Stimulated activated naive CD4-positive, alpha-beta T cell treated with Interleukin-2 at 50 U/mL for 16 hours (primary cell): ENCODE data around the gene DNAJB12.
"Not testable (repeated sequence)": the region's sequence is repeated elsewhere in the genome, so short reads cannot be mapped to it uniquely, and the experiment has no call there.

Source experiments
- DNase-seq: peaks from one replicate; lab custom pipeline; 2025; lab: John Stamatoyannopoulos, UW

Gene DNAJB12

DNA sequence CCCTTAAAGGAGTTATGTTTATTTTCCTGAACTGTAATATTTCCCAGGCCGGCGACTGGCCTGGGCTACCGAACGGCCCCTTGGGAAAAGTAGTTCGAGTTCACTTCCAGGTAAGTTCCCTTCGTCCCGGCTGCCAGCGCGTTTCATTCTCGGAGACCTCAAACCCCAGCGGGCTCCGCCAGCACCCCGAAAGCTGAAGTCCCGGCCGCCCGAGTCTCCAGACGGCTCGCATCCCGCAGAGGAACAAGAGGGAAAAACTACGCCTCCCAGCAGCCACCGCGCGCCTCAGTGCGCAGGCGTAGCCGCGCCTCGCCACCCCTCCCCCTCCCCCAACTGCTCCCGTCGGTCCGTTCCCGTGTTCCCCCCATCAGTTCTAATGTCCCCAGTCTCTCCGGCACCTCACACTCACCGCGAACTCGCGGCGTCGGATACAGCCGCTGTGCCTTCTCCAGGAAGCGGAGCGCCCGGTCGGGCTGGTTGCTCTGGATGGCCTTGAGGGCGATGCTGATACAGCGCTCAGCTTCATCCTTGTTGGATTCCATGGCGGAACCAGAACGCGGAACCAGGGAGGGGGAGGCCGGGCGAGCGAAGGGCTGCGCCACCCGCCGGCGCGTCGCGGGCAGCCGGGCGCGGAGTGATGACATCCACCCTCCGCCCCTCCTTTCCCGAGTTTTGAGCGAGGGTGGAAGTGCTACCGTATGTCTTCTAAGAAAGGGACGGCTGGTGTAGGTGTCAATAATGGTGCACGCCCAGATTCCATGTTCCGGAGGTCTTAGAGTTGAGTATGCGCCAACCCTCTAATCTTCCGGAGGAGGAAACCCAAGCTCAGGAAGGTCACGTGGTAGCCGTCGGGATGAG lies at the start of gene DNAJB12:
Gene DNAJB12, minus strand, starts transcription at position 564 of the 858 bp plus-strand sequence. Its CDS starts 22 bp downstream, at position 542.
- peak; percentile 86 for DNase-seq

DNA sequence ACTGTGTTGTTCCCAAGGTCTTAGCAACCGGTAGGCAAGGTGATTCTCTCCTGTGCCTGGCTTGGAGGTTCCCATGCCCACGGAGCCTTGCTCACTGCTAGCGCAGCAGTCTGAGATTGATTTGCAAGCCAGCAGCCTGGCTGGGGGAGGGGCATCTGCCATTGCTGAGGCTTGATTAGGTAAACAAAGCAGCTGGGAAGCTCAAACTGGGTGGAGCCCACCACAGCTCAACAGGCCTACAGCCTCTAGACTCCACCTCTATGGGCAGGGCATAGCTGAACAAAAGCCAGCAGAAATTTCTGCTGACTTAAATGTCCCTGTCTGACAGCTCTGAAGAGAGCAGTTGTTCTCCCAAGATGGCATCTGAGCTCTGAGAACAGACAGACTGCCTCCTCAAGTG lies 40.9 kb upstream of the DNAJB12 start:
- DNase-seq: not testable (repeated sequence)

DNA sequence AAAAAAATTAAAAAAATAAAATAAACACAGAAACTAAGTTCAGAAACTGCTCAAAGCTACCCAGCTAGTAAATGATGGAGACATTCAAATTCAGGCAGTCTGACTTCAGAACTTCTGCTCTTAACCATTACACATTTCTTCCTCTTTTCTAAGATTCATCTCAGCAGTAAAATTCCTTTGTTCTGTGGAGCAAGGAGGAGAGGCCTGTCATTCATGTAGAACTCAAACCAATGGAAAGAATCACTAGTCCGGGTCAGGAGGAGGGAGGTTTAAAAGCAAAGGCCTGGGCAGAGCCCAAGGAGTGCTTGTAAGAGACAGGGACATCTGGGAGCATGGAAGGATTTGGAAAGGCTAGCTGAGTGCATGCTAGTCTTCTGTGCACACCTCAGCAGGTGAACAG lies 37.9 kb upstream of the DNAJB12 start:
- DNase-seq: no peak

DNA sequence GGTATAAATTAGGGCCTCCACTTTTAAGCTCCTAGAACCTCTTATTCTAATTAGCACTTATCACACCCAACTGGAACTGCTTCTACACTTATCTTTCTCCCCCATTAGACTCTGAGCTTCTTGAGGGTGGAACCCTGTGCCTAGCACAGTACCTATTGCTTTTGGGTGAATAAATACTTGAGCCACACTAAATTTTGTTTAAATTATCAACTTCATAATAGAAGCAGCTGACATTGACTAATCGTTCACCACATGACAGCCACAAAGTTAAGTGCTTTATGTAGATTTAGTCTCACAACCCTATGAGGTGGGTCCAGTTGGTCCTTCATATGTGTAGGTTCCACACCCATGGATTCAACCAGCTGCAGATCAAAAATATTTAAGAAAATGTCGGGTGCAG lies 36.0 kb upstream of the DNAJB12 start:
- no peak for DNase-seq

DNA sequence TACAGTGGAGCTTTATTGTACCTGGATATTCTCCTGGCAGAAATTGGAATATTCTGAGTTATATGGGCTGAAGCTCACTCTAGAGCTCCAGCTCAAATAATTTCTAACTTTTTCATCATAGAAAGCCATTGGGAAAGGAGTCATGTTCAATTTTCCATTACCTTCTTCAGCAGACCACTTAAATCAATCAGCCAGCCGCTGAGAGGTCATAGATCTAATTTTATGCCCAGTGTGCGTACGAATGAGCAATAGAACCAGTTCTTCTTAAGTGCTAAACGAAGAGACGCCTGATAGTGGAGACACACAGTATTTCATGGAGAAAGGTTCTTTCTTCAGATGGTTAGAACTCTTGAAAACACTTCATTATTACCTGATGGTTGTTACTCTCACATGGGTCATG lies 35.0 kb upstream of the DNAJB12 start:
- no peak for DNase-seq

DNA sequence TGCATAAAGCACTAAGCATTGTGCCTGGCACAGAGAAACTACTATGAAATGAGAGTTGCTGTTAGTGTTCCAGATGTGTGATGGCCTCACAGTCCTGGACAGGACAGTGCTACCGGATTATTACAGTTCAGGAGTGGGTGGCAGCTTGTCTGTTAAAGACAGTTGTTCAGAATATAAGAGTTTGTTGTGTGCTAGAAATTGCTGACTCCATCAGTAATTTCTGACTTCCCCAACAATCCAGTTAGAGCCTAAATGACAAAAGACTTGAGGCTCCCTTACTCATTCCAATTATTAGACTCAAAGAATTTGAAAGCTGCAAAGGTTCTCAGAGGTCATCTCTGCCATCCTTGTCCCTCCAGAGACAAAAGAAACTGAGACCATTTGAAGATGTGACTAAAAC lies 34.3 kb upstream of the DNAJB12 start:
- no peak for DNase-seq

DNA sequence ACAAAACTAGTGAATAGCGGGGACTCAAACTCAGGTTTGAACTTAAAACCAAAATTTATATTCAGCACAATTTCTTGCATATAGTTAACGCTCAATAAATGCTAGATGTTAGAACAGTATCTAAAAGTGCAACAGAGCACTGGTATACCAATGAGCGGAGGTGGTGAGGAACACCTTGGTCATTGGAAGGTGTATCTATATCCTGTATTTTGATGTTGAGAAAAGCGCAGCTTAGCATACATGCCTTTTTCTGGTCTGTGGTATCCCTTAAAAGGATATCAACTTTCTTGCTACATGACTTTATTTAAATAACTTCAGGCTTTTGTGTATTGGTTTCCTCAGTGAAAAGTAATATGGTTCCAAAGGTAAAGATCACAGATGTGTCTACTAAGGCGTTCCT lies 33.3 kb upstream of the DNAJB12 start:
- DNase-seq: no peak

DNA sequence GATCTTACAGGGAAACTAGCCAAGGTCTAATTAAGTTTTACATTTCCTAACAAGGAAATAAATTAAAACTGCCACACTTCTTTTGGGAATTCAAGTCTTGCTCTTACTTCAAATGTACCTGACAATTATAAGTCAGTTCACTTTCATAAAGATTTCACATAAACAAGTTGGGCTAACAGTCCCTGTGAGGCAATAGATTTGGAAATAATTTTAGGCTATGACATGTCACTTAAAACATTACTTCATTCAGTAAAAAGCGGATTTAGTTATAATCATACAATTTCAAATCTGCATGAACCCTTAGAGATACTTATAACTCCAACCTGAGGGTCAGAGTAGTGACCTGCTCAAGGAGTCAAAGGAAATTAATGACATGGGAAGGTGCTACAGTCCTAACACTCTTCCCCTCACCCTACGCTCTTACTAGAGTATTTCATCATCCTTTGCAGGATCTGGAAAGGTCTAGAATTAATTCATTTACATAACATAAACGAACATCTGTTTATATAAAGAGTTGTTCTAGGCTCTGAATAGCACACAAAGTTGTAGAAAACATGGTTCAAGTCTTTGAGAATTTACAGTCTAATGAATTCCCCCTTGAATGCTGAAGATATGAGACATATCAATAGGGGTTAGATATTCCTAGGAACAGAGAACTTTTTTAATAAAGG lies 32.3 kb upstream of the DNAJB12 start:
- DNase-seq: no peak

DNA sequence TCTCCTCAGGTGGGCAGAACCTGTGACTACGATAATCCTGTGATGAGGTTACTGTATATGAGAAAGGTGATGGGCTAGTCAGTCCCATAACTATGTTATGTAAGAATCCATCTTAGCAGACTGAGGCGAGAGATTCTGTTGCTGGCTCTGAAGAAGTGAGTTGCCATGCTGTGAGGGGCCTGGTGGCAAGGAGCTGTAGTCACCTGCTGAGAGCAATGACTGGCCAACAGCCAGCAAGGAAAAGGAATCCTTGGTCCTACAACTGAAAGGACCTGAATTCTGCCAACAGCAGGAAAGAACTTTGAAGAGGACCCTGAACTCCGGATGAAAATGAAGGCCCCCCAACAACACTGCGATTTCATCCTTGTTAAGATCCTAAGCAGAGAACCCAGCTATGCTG lies 31.0 kb upstream of the DNAJB12 start:
- no peak for DNase-seq

DNA sequence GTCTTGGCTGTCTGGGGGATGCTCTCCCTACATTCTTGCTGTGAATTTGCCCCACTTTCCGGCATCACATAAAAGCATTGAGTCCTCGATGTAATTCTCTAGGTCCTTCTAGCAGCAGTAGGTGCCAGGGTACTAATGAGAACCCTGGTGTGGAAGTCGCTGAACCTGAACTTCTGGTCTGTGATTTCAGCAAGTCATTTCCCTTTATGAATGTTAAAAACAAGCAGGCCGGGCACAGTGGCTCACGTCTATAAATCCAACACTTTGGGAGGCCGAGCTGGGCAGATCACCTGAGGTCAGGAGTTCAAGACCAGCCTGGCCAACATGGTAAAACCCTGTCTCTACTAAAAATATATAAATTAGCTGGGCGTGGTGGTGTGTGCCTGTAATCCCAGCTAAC lies 30.3 kb upstream of the DNAJB12 start:
- DNase-seq: not testable (repeated sequence)

DNA sequence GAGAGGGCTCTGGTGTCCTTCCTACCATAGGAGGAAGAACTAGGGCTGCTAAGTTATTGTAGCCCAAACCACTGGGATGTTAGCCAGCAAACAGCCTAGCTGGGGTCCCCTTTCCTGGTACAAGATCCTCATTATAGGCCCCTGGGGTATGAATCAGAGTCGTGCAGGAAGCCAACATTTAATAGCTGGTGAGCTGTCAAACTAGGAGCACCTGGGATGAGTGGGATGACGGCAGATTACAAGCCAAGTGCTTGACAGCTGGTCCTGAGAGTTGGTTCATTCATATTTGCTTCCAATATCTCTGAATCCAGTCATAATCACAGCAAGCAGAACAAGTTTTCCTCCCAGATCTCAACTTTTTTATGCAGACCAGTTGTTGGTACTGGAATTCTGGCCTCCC lies 25.1 kb upstream of the DNAJB12 start:
- DNase-seq: no peak

DNA sequence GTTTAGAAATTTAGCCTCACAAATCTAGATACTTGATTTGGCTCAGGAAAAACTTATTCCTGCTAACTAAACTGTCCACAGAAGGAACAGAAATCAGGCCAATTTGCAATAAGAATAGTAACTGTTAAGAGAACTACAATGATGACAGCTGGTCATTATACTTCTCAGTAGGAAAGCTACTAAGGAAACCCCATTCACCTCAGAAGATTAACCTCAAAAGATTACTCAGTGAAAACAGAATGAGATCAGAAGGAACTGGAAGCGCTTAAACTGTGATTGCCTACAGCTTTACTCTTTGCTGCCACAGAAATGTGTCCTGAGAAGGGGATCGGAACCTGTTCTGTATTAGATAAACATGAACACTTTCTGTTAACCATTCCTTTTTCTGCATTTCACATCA lies 24.3 kb upstream of the DNAJB12 start:
- DNase-seq: no peak

DNA sequence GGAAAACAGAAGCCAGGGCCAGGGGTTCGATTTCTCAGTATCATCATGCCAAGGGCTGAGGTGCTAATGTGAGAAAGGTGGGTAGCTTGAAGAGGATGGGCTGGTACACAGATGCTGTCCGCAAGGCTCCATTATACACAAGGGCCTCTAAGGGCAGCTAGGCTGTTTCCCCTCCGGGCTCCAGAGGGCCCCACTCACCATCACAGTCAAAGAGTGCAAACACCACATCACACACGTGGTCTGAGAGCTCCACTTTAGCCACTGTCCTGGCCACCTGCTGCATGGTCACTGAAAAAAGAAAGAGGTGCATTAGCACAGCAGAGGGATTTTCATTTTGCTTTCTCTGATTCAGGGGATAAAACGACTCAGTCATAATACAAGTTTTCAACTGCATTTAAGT lies 20.9 kb upstream of the DNAJB12 start:
- DNase-seq: no peak

DNA sequence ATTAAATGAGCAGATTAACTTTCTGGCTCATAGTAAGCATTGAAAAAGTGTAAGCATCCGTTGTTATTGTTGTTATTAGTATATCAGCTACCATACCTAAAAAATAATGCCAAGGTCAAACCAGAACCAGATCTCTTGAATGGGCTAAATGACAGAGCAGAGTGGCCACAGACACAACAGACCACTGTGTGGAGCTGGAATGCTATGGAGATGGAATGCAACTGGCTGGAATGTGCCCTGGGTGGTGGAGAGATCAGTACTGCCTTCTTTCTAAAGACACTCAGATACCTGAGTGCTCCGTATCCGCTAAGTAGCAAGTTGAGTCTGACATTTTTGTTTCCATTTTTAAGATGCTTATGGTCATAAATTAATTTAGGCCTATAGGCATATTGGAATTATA lies 20.5 kb upstream of the DNAJB12 start:
- DNase-seq: no peak

DNA sequence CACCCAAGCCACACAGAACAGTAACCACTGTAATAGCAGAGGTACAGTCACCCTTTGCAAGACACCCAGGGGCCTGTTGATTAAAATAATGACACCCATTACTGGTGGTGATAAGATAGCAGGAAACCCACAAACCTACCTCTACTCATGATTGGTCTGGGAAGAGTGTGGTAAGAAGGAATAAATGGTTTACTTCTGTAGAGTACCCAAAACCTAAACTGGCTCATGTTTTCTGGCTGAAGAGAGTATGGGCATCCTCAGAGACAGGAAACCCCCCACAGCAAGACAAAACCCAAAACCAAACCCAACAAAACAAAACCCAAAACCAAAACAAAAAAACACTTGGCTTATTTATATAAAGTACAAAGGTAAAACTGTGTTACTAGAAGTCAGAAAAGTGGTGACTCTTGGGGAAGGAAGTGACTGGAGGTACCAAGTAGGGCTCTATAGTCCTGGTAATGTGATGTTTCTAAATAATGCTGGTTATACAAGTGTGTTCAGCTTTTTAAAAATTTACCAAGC lies 15.5 kb upstream of the DNAJB12 start:
- DNase-seq: no peak

DNA sequence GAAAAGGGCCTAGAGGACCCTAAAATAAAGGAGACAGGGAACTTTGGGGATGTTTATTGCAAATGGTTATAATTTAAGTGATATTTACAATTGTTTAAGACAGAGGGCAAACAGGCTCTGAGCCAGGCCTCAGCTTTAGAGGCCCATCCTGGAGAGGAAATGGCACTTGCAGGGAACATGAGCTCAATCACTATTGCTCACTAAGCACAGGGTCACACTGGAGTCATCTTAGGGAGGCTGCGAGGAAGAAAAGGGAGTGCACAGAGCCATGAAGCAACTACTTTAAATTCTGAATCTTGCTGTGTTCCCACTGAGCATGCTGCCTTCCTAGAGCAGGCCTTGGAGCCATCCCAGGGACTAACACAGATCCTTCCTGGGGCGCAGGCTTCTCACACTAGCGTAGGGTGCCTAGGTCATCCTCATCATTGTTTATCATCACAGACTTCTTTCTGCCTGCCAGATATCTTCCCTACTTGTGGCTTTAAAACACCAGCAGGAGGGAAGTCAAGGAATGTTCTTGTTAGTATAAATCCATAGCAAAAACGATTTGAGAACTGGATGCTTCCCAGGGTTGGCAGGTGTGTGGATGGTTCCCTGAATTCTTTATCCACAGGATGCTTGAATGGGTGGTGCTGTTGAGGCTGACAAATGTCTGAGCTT lies 12.7 kb upstream of the DNAJB12 start:
- no peak for DNase-seq

DNA sequence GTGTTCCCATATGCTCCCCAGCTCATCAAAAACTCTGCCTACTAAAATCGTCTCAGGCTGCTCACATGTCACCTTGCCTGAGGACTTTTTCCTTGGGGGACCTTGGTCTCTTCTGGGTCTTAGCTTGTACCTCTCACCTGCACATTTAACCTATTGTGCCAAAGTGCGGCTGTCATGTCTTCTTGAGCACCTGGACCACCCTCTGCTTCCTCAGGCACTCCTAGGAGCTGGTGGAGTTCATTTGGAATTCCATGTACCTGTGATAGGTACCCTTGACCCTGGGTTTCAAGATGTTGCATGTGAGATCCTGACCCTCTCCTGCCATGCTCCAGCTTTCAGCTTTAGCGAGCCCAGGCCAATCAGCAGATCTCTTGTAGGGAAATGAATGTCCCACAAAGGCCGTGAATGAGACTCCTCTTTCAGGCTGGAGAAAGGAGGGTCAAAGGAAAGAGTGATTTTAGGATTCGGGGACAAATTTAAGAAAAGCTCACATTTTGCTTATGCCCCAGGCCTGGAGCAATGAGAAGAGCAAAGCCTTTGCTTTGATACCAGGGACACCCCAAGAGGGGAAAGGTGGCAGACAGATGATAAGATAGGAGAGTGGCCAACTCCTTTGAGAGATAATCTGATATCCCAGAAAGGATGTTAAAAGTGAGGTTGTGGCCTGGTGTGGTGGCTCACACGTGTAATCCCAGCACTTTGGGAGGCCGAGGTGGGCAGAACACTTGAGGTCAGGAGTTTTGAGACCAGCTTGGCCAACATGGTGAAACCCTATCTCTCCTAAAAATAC lies 10.6 kb upstream of the DNAJB12 start:
- no peak for DNase-seq

DNA sequence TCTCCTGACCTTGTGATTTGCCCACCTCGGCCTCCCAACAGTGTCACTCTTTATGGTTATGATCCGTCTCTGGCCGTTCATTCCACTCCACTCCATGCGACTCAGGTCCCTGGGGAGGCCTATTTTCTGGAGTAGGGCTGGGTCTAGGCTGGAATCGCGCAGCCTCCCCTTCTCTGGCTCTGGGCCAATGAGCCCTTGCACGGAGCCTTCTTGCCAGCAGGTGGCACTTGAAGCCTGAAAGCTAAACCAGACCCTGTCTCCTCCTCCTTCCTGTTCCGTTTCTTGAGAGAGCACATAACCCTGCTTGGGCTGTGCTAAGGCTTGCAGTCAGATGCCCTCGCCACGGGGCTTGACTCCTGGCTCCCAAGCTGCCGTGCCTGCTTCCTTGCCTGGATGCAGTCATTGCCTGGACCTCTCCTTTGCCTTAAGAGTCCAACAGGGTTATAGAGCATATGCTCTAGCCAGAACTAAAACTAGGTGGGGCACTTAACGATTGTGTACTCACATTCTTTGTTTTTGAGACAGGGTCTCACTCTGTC lies 9.6 kb upstream of the DNAJB12 start:
- DNase-seq: peak; percentile 78

DNA sequence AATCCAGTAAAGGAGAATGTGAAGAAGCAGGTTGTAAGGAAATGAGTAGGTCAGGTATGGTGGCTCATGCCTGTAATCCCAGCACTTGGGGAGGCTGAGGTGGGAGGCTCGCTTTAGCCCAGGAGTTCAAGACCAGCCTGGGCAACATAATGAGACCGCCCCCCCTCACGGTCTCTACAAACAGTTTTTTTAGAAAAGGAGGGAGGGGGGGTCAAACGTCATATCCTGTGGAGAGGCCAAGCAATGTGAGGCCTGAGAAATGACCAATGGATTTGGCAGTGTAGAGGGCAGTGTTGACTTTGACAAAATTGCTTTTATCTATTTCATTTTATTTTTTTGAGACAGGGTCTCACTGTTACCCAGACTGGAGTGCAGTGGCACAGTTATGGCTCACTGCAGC lies 2.3 kb upstream of the DNAJB12 start:
- DNase-seq: no peak

DNA sequence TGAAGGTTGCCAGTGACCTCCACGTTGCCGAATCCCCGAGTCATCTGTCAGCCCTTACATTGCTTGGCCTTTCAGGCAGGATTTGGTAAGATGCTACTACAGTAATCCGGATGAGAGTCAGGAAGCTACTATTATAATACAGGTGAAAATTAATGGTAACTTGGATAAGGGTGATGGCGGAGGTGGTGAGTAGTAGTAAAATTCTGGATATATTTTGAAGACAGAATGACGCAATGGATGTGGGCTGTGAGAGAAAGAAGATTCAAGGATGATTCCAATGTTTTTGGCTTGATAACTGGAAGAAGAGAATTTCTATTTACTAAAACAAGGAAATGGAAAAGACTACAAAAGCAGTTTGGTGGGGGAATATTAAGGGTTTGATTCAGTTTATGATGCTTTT lies 1.4 kb upstream of the DNAJB12 start:
- no peak for DNase-seq

DNA sequence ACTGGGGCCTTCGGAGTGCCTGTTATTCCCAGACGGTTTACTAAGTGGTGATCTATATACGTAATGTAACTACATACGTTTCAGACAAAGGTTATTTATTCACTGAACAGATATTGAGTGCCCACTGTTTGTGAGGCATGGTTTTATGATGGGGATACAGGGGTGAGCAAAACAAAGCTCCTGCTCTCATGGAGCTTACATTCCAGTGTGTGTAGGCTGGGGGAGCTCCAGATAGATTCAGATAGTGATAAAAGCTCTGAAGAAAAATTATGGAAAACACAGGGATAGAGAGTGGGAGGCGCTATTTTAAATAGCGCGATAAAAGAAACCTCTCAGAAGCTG lies 466 bp upstream of the DNAJB12 start:
- no peak for DNase-seq

DNA sequence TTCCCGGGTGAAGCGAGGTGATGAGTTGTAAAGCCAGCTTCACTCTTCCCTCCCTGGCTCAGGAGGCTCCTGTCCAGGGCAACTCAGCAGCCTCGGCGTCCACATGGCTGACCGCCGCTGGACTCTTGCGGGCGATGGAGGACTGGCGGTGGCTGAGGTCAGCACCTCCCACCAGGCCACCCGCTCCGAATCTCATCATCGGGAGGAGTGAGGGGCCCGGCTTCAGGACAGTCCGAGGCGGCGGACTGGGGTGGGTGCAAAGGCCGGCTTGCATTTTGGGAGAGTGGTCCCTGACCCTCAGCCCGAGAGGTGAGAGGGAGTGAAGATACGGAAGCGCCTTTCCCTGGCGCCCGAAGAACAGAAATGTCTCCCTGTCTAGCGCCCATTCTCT lies 759 bp downstream of the DNAJB12 start:
- no peak for DNase-seq
